AG04450 (cell line): ENCODE data around the gene IKZF1. TPM values are rescaled to one million over a fixed set of nuclear protein-coding genes. Genes with fewer than 3 reads are reported as not detected.

ENCODE experiments used
- CTCF ChIA-PET: fragments of 300-600, 350-600 bp; formaldehyde crosslinking; extraction: SDS; loops from one replicate; lab custom pipeline; 2022; ENCODE audit warnings: antibody characterized with exemption, inconsistent platforms; lab: Charles Lee
- POLR2A ChIA-PET: fragments of 350-600 bp; formaldehyde crosslinking; extraction: SDS; loops from one replicate; lab custom pipeline; 2021; ENCODE audit warnings: antibody characterized with exemption, inconsistent platforms; lab: Yijun Ruan, JAX
- DNase-seq: peaks from one replicate; pipeline ENCODE4 v3.0.0-alpha.2; 2011; ENCODE audit warnings: low read depth, low spot score
- H3K27ac ChIP-seq: one replicate; pipeline ENCODE4 v1.5.1; 2012; ENCODE audit warnings: low read depth, low read length, control low read depth
- H3K27me3 ChIP-seq: one replicate; pipeline ENCODE4 v1.6.0; 2012; ENCODE audit warnings: low read length; ENCODE audit not compliant: control insufficient read depth, insufficient read depth
- H3K4me3 ChIP-seq: 2 replicates; pipeline ENCODE4 v1.5.1; 2011; ENCODE audit warnings: mild to moderate bottlenecking, low read depth, low read length, control low read depth
- H3K9me3 ChIP-seq: 2 replicates; pipeline ENCODE4 v1.5.1; 2012; ENCODE audit warnings: low read length; ENCODE audit not compliant: control insufficient read depth, insufficient read depth
- polyA plus RNA-seq: library from polyadenylated mRNA; depleted of rRNA; stranded (reverse); fragments of >200 nt; gene quantifications from 2 replicates; pipeline ENCODE4 v1.2.3, GENCODE V29; 2011
- TF ChIP-seq, protein P1 (sequence below): IDR thresholded peaks from 2 replicates; pipeline ENCODE4 v1.5.1; 2011; ENCODE audit warnings: low read depth, low read length, control low read depth, inconsistent platforms

IKZF1 gene
- polyA plus RNA-seq, 1 experiment, result not detected

DNA sequence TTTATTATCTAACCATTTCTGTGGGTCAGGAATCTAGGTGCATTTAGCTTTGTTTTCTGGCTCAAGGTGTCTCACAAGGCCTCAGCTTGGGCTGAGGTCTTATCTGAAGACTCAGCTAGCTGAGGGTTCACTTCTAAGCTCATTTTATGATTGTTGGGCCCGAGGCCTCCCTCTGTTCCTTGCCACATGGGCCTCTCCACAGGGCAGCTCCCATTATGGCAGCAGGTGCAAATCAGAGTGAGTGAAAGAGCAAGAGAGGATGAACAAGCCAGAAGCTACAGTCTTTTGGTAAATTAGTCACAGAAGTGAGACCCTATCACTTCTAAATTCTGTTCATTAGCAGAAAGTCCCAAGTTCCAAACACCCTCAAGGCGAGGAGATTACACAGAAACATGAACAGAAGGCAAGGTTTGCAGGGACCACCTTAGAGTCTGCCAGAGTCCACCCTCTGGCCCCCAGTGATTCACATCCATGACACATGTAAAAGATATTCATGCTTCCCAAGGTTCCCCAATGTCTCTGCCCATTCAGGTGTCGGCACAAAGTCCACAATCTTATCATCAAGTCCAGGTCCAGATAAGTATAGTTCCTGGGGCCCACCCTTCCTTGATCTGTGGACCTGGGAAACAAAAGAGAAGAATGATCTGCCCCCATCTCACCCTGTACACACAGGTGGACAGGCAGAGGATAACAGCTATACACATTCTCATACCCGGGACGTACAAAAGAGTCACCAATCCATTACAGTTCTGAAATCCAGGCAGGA, 121.9 kb downstream of the IKZF1 start:
- CTCF ChIA-PET, result interaction anchor here (1.3 to 2.4 kb wide), 3 partner anchors 9 to 736 kb away, joined by 3 to 22 read pairs (median 3); no protein-coding TSS in a partner anchor
- Histone ChIP-seq H3K4me3 (no peak overlapping the region), H3K27me3 (no peaks in the 10 kb centered on the region), H3K27ac (no peak overlapping the region), H3K9me3 (no peaks in the 10 kb centered on the region)
- POLR2A ChIA-PET, result no interaction called here
- TF ChIP-seq, protein P1, sequence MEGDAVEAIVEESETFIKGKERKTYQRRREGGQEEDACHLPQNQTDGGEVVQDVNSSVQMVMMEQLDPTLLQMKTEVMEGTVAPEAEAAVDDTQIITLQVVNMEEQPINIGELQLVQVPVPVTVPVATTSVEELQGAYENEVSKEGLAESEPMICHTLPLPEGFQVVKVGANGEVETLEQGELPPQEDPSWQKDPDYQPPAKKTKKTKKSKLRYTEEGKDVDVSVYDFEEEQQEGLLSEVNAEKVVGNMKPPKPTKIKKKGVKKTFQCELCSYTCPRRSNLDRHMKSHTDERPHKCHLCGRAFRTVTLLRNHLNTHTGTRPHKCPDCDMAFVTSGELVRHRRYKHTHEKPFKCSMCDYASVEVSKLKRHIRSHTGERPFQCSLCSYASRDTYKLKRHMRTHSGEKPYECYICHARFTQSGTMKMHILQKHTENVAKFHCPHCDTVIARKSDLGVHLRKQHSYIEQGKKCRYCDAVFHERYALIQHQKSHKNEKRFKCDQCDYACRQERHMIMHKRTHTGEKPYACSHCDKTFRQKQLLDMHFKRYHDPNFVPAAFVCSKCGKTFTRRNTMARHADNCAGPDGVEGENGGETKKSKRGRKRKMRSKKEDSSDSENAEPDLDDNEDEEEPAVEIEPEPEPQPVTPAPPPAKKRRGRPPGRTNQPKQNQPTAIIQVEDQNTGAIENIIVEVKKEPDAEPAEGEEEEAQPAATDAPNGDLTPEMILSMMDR, result no peak
- no peak for DNase-seq

DNA sequence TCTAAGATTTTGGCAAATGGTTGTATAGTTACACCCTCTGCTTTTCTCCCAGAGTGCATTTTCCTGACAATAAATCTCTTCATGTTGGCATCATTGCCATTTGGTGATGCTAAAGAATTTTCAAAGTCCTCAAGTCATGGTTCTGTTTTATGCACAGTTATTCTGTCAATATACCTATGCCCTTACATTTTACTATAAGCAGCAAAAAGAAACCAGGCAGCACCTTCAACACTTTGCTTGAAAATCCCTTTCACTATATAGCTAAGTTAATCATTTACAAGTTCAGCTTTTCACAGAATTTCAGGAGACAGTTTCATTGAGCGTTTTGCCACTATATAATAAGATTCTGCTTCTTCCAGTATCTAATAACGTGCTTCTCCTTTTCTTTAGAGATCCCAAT, 123.0 kb downstream of the IKZF1 start:
- no peak for DNase-seq
- H3K27ac ChIP-seq, result no peak overlapping the region
- TF ChIP-seq, protein P1, result no peak
- H3K9me3 ChIP-seq, result no peaks in the 10 kb centered on the region
- no peaks in the 10 kb centered on the region for H3K27me3 ChIP-seq
- ChIA-PET POLR2A (no interaction called here), CTCF (interaction anchor here (0.9 to 2.4 kb wide), 4 partner anchors 10 to 735 kb away, joined by 3 to 22 read pairs (median 4); no protein-coding TSS in a partner anchor)
- no peak overlapping the region for H3K4me3 ChIP-seq

- CTCF ChIA-PET, result interaction anchor here (1.7 kb wide), 1 partner anchor 11 kb away, joined by 5 read pairs; no protein-coding TSS in a partner anchor
- POLR2A ChIA-PET, result no interaction called here
- no peak overlapping the region for H3K4me3 ChIP-seq
- H3K27me3 ChIP-seq, result no peaks in the 10 kb centered on the region
- no peaks in the 10 kb centered on the region for H3K9me3 ChIP-seq
- DNase-seq, result no peak
- no peak overlapping the region for H3K27ac ChIP-seq
- TF ChIP-seq, protein P1, result no peak
Observed at GRCh38 chr7:50428911-50429310, 124.4 kb downstream of the IKZF1 start.

DNA sequence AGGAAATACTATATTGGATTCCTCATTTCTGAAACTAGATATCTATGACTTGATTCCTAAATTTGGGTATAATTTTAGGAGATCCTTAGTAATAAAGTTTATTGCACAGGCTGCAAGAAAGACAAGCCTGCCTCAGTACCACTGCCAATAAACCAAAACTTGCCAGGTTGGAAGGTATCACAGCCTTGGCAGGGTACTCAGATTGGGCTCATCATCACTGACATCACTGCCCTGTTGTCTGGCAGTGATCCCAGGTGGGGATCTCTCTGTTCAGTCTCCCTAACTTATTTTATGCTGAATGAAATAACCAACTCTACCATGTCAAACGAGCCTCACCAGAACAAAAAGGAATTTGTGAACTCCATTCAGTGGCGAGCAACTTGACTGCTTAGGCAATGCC, 126.8 kb downstream of the IKZF1 start:
- Histone ChIP-seq H3K9me3 (no peaks in the 10 kb centered on the region), H3K4me3 (no peak overlapping the region), H3K27ac (no peak overlapping the region), H3K27me3 (no peaks in the 10 kb centered on the region)
- CTCF ChIA-PET, result interaction anchor here (3.0 kb wide), 1 partner anchor 13 kb away, joined by 22 read pairs; no protein-coding TSS in a partner anchor
- POLR2A ChIA-PET, result no interaction called here
- no peak for DNase-seq
- TF ChIP-seq, protein P1, result no peak

GRCh38 chr7:50431722-50432305, 127.3 kb downstream of the IKZF1 start:
- Histone ChIP-seq H3K4me3 (no peak overlapping the region), H3K9me3 (no peaks in the 10 kb centered on the region), H3K27ac (no peak overlapping the region), H3K27me3 (no peaks in the 10 kb centered on the region)
- ChIA-PET POLR2A (no interaction called here), CTCF (interaction anchor here (3.0 kb wide), 1 partner anchor 13 kb away, joined by 22 read pairs; no protein-coding TSS in a partner anchor)
- TF ChIP-seq, protein P1, result no peak
- no peak for DNase-seq
